GM12878 (cell line): ENCODE data around the gene LEMD2. TPM values are rescaled to one million over a fixed set of nuclear protein-coding genes. Genes with fewer than 3 reads are reported as not detected.

Experiments
- ATAC-seq: fragments of 200-7000 bp; cut with Tn5 transposase; 3 replicates; pipeline ENCODE4 v1.9.1; 2020; ENCODE audit warnings: mild to moderate bottlenecking, moderate library complexity
- BruUV-seq: library from RNA; stranded (reverse); fragments of 400-500 nt; replicated peaks from 2 replicates; lab custom pipeline; 2021; lab: Mats Ljungman, UMichigan
- CTCF ChIA-PET: fragments of 300-600 bp; sonication (Branson Sonifier 250); formaldehyde crosslinking; extraction: SDS; loops from one replicate; lab custom pipeline; 2021; ENCODE audit warnings: inconsistent platforms; lab: Yijun Ruan, JAX
- POLR2A ChIA-PET: fragments of 350-600 bp; formaldehyde crosslinking; extraction: SDS; loops from one replicate; lab custom pipeline; 2021; ENCODE audit warnings: inconsistent platforms; lab: Charles Lee
- RAD21 ChIA-PET: fragments of 300-600 bp; sonication (Branson Sonifier 250); formaldehyde crosslinking; loops from one replicate; lab custom pipeline; 2023; ENCODE audit warnings: antibody characterized with exemption; ENCODE audit not compliant: unreplicated experiment; lab: Charles Lee
- SMC1A ChIA-PET: fragments of 300-600 bp; sonication (Branson Sonifier 250); formaldehyde crosslinking; loops from one replicate; lab custom pipeline; 2023; ENCODE audit not compliant: unreplicated experiment, uncharacterized antibody; lab: Charles Lee
- DNase-seq: peaks from one replicate; pipeline ENCODE4 v3.0.0-alpha.2; 2011; ENCODE audit warnings: low read depth, low spot score
- FAIRE-seq: peaks from 3 replicates; lab custom pipeline; 2011; peaks lifted over from hg19 to GRCh38; lab: Jason Lieb, UNC
- H2AFZ ChIP-seq: 2 replicates; pipeline ENCODE4 v1.6.0; 2011; ENCODE audit warnings: low read depth, low read length, control low read depth; ENCODE audit not compliant: control insufficient read depth
- H3K27ac ChIP-seq: 2 replicates; pipeline ENCODE4 v1.5.1; 2011; ENCODE audit warnings: control low read depth; ENCODE audit not compliant: control insufficient read depth, insufficient read depth
- H3K27me3 ChIP-seq, 2 experiments: replicated peaks in 1 of 2; 2 replicates each; pipeline versions ENCODE4 v1.6.0 to v1.6.1; 2011; ENCODE audit warnings: low read length in 1 of 2; ENCODE audit not compliant: control insufficient read depth in 2 of 2, insufficient read depth in 2 of 2
- H3K36me3 ChIP-seq, 2 experiments: 2 replicates each; pipeline ENCODE4 v1.5.1; 2011; ENCODE audit warnings: low read length in 1 of 2; ENCODE audit not compliant: control insufficient read depth in 2 of 2, insufficient read depth in 2 of 2
- H3K4me1 ChIP-seq: 2 replicates; pipeline ENCODE4 v1.6.1; 2011; ENCODE audit warnings: mild to moderate bottlenecking, low read length, moderate library complexity, mixed read lengths; ENCODE audit not compliant: control insufficient read depth, insufficient read depth
- H3K4me2 ChIP-seq: 2 replicates; pipeline ENCODE4 v1.6.0; 2011; ENCODE audit warnings: control low read depth; ENCODE audit not compliant: control insufficient read depth, insufficient read depth
- H3K4me3 ChIP-seq: fragments of 200-600 bp; sonication (generic); 2 replicates; pipeline ENCODE4 v1.5.1; 2016
- H3K79me2 ChIP-seq: 2 replicates; pipeline ENCODE4 v1.6.0; 2011; ENCODE audit warnings: low read length; ENCODE audit not compliant: control insufficient read depth, insufficient read depth
- H3K9ac ChIP-seq: 2 replicates; pipeline ENCODE4 v1.8.0; 2011; ENCODE audit warnings: low read length, control low read depth, mixed read lengths; ENCODE audit not compliant: control insufficient read depth, insufficient read depth
- H3K9me3 ChIP-seq: replicated peaks from 3 replicates; pipeline ENCODE4 v1.5.1; 2011; ENCODE audit warnings: mild to moderate bottlenecking, low read length; ENCODE audit not compliant: control insufficient read depth, insufficient read depth
- H4K20me1 ChIP-seq: 2 replicates; pipeline ENCODE4 v1.6.0; 2011; ENCODE audit not compliant: control insufficient read depth, insufficient read depth
- DPF2 ChIP-seq: fragments of 450-650 bp; IDR thresholded peaks from 2 replicates; pipeline ENCODE4 v1.6.1; 2017; ENCODE audit warnings: mild to moderate bottlenecking
- ESRRA ChIP-seq: IDR thresholded peaks from 2 replicates; pipeline ENCODE4 v1.6.1; 2012; ENCODE audit warnings: mild to moderate bottlenecking, low read length, improper control_type of control experiment
- FOXM1 ChIP-seq: IDR thresholded peaks from 2 replicates; pipeline ENCODE4 v1.6.1; 2012; ENCODE audit warnings: low read depth, mild to moderate bottlenecking, inconsistent platforms, low read length, moderate library complexity
- HDAC2 ChIP-seq: fragments of 200-600 bp; sonication (generic); IDR thresholded peaks from 2 replicates; pipeline ENCODE4 v1.6.1; 2017
- HDGF ChIP-seq: fragments of 450-650 bp; IDR thresholded peaks from 2 replicates; pipeline ENCODE4 v1.6.1; 2016; ENCODE audit warnings: antibody characterized with exemption
- PML ChIP-seq: IDR thresholded peaks from 2 replicates; pipeline ENCODE4 v1.6.1; 2012; ENCODE audit warnings: low read length, inconsistent platforms
- POLR2AphosphoS5 ChIP-seq: IDR thresholded peaks from 2 replicates; pipeline ENCODE4 v1.6.1; 2011; ENCODE audit warnings: mild to moderate bottlenecking, low read length, inconsistent platforms
- SMARCA5 ChIP-seq: fragments of 450-650 bp; IDR thresholded peaks from 2 replicates; pipeline ENCODE4 v1.6.1; 2017; ENCODE audit warnings: mild to moderate bottlenecking
- SMC3 ChIP-seq: IDR thresholded peaks from 2 replicates; pipeline ENCODE4 v1.6.1; 2011; ENCODE audit warnings: low read length, improper control_type of control experiment, borderline replicate concordance
- ZBED1 ChIP-seq: IDR thresholded peaks from 2 replicates; pipeline ENCODE4 v1.6.1; 2016; ENCODE audit warnings: borderline replicate concordance
- WGBS: methylation state at CpG from one replicate; pipeline ENCODE4 v1.1.6; 2016; ENCODE audit warnings: low lambda C conversion rate; ENCODE audit not compliant: insufficient replicate concordance, insufficient coverage; ENCODE audit errors: missing lambda C conversion rate; 5-methylcytosine and 5-hydroxymethylcytosine counted together
- in situ Hi-C: fragments of 300-500 bp; cut with MboI; formaldehyde crosslinking; loops from 9 replicates; pipeline ENCODE4 v1.14.3; 2018; ENCODE audit warnings: mixed read lengths
- intact Hi-C: fragments of 100-400 bp; cut with micrococcal nuclease; formaldehyde crosslinking; loops from one replicate; pipeline ENCODE4 v1.14.2; 2022; ENCODE audit not compliant: unreplicated experiment
- polyA plus RNA-seq, 11 experiments: library from polyadenylated mRNA; depleted of rRNA in 4 of 11; unstranded in 6 of 11; stranded (reverse) in 5 of 11; fragments of >200 nt; fragmentation: Nextera tagmentation in 4 of 11; fragmentation: Illumina TruSeq in 1 of 11; extraction: Ambion mirVana in 4 of 11; extraction: Trizol in 1 of 11; gene quantifications; 1 replicate in 1 of 11; 2 replicates in 10 of 11; pipeline versions ENCODE4 v1.2.1 to v1.2.3, GENCODE V29; 2011 to 2016; ENCODE audit warnings: inconsistent platforms in 2 of 11, missing spikeins in 2 of 11, low read depth in 1 of 11
- total RNA-seq, 4 experiments: library from RNA; depleted of rRNA in 3 of 4; stranded (reverse); fragments of >200 nt in 3 of 4; fragmentation: Illumina TruSeq in 1 of 4; extraction: Trizol in 1 of 4; gene quantifications; 2 replicates each; pipeline versions ENCODE4 v1.2.1 to v1.2.3, GENCODE V29; 2013 to 2021
- TF ChIP-seq, protein P1 (sequence below): IDR thresholded peaks from 2 replicates; pipeline ENCODE4 v1.6.1; 2011; ENCODE audit warnings: low read depth, low read length, improper control_type of control experiment, borderline replicate concordance

The LEMD2 gene
- total and polyA plus RNA-seq, 10 of the 15 experiments (the other 5 are each of a cell fraction or from before 2014, with no cell fraction given), result 0.45 to 47.1 (median 22.8) TPM

DNA sequence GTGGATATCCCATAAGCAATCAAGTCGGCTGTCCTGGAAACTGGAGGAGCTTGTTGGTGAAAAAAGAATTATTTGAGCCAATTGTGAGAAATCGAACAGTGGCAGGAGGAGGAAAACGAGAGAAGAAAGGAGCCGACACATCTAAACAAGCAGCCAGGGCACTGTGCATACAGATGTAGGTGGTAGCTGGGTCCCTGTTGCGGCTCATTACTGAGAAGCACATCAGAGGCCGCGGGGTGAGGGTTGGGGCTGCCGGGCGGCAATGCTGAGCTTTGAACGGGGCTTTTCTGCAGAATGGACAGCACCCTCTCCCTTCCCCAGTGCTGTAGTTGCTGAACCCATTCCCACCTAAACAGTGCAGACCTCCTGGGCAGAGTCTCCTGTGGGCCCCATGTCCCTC lies 4.1 kb upstream of the LEMD2 start (continued):
- no peak for TF ChIP-seq HDGF

DNA sequence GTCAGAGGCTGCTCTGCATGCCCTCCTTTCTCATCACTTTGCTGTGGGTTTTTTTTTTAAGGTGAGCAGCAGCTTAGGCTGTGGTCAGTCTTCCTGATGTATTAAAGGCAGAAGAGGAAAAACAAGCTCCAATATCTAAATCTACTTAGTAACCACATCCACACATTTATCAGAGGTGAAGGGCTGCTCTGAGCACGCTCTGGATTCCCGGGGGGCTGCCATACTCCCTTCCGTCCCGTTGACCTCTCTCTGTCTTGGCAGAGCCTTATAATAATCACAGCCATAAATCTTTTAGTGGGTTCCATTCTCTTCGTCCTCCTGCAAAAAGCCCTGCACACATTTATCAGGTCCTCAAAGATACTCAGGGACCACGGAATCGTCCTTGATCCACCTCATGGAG lies 2.7 kb upstream of the LEMD2 start:
- FAIRE-seq, result no peak
- ChIA-PET SMC1A (no interaction called here), POLR2A (no interaction called here), RAD21 (no interaction called here), CTCF (no interaction called here)
- WGBS, result 49% methylated on average over 7 of the region's 7 CpGs
- no peak overlapping the region for H3K9ac ChIP-seq
- BruUV-seq, result no TSS peak
- in situ Hi-C loops (no loop called here), intact Hi-C loops (no loop called here)
- H3K36me3 ChIP-seq, result no peaks in the 10 kb centered on the region
- no peak overlapping the region for H3K4me3 ChIP-seq
- H3K79me2 ChIP-seq, result peaks cover 23% of the 10 kb centered on the region
- no peaks in the 10 kb centered on the region for H4K20me1 ChIP-seq
- no peak overlapping the region for H2AFZ ChIP-seq
- ATAC-seq, result no peak
- H3K4me1 ChIP-seq, result peaks cover 6% of the 10 kb centered on the region
- no peaks in the 10 kb centered on the region for H3K9me3 ChIP-seq
- no peak for DNase-seq
- no peak for TF ChIP-seq FOXM1
- TF ChIP-seq SMARCA5, result no peak
- no peak for TF ChIP-seq DPF2
- H3K4me2 ChIP-seq, result no peak overlapping the region
- H3K27me3 ChIP-seq, result no peaks in the 10 kb centered on the region; a peak in 2 of 4 replicates
- H3K27ac ChIP-seq, result no peak overlapping the region

DNA sequence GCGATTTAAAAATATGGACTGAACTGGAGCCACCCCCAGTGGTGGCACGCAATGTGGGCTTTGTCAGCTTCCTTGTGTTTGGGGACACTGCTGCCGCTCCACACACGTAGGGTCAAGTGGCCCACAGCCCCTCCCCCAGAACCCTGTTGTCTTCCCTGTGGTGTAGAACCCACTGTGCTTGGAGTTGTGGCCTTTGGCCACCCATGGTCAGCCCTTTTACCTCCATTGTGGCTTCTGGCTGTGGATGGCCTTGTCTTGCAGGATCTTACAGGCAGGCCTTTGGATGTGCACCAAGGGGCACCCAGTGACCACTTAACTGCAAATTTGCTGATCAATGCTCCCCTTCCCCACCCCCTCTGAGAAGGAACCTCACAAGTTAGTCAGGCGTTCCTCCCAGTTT lies 2.0 kb upstream of the LEMD2 start:
- ATAC-seq, result no peak
- intact Hi-C loops, result no loop called here
- Histone ChIP-seq H3K79me2 (peaks cover 30% of the 10 kb centered on the region), H3K36me3 (no peaks in the 10 kb centered on the region), H3K4me3 (no peak overlapping the region), H3K9me3 (no peaks in the 10 kb centered on the region), H3K4me1 (peaks cover 6% of the 10 kb centered on the region), H3K4me2 (no peak overlapping the region), H3K9ac (no peak overlapping the region), H3K27ac (no peak overlapping the region), H2AFZ (no peak overlapping the region), H4K20me1 (no peaks in the 10 kb centered on the region; the same call in 1 of the 2 replicates), H3K27me3 (no peaks in the 10 kb centered on the region)
- ChIA-PET CTCF (no interaction called here), SMC1A (no interaction called here), POLR2A (no interaction called here), RAD21 (no interaction called here)
- BruUV-seq, result no TSS peak
- 84% methylated on average over 4 of the region's 5 CpGs for WGBS
- no peak for FAIRE-seq
- in situ Hi-C loops, result no loop called here
- no peak for DNase-seq
- no peak for TF ChIP-seq SMC3
- TF ChIP-seq POLR2AphosphoS5, result no peak
- TF ChIP-seq ESRRA, result no peak
- TF ChIP-seq, protein P1, sequence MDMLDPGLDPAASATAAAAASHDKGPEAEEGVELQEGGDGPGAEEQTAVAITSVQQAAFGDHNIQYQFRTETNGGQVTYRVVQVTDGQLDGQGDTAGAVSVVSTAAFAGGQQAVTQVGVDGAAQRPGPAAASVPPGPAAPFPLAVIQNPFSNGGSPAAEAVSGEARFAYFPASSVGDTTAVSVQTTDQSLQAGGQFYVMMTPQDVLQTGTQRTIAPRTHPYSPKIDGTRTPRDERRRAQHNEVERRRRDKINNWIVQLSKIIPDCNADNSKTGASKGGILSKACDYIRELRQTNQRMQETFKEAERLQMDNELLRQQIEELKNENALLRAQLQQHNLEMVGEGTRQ, result no peak
- TF ChIP-seq PML, result no peak
- no peak for TF ChIP-seq HDAC2
- TF ChIP-seq FOXM1, result no peak
- TF ChIP-seq ZBED1, result no peak
